NCI-H446 treated with DMSO at 0.1 percent for 48 hours (cell line): ENCODE measurements around the gene LNX2.

Source experiments
- DNase-seq: peaks from one replicate; lab custom pipeline; 2025; lab: John Stamatoyannopoulos, UW

Gene LNX2

GRCh38 chr13:27605610-27606200 is 14.6 kb downstream of the LNX2 start:
- no peak for DNase-seq

- no peak for DNase-seq
Measured at GRCh38 chr13:27605099-27605498, 15.2 kb downstream of the LNX2 start.

- DNase-seq = no peak
Measured at GRCh38 chr13:27601803-27602202, 18.5 kb downstream of the LNX2 start.

- no peak for DNase-seq
Measured at GRCh38 chr13:27601208-27601607, 19.1 kb downstream of the LNX2 start.

- DNase-seq = no peak
Measured at GRCh38 chr13:27600711-27601110, 19.6 kb downstream of the LNX2 start.

GRCh38 chr13:27599845-27600553 is 20.3 kb downstream of the LNX2 start:
- no peak for DNase-seq

- DNase-seq = no peak
Measured at GRCh38 chr13:27599096-27599495, 21.2 kb downstream of the LNX2 start.

GRCh38 chr13:27595055-27595811 is 25.1 kb downstream of the LNX2 start:
- DNase-seq = no peak

GRCh38 chr13:27593267-27593666 is 27.1 kb downstream of the LNX2 start:
- no peak for DNase-seq

- DNase-seq = no peak
Measured at GRCh38 chr13:27592865-27593264, 27.5 kb downstream of the LNX2 start.

- no peak for DNase-seq
Measured at GRCh38 chr13:27588405-27588804, 31.9 kb downstream of the LNX2 start.

- DNase-seq = no peak
Measured at GRCh38 chr13:27587095-27587746, 33.1 kb downstream of the LNX2 start.

GRCh38 chr13:27583645-27584044 is 36.7 kb downstream of the LNX2 start:
- no peak for DNase-seq

- no peak for DNase-seq
Measured at GRCh38 chr13:27578121-27579030, 42.0 kb downstream of the LNX2 start.

- DNase-seq = no peak
Measured at GRCh38 chr13:27574661-27575060, 45.7 kb downstream of the LNX2 start.

GRCh38 chr13:27573265-27573664 is 47.1 kb downstream of the LNX2 start:
- DNase-seq = no peak

GRCh38 chr13:27572234-27572901 is 48.0 kb downstream of the LNX2 start:
- DNase-seq = no peak

GRCh38 chr13:27570906-27571305 is 49.4 kb downstream of the LNX2 start:
- DNase-seq = no peak

- no peak for DNase-seq
Measured at GRCh38 chr13:27569405-27569804, 50.9 kb downstream of the LNX2 start.

GRCh38 chr13:27565818-27566217 is 54.5 kb downstream of the LNX2 start:
- DNase-seq = no peak

- DNase-seq = no peak
Measured at GRCh38 chr13:27562457-27562856, 57.9 kb downstream of the LNX2 start.
